NB4 (cell line): ENCODE measurements around the gene ESR2.

Experiments
- CTCF ChIP-seq: IDR thresholded peaks from one replicate; pipeline ENCODE4 v1.5.1; 2012; ENCODE audit warnings: low read depth, low read length
- POLR2A ChIP-seq: IDR thresholded peaks from 2 replicates; pipeline ENCODE4 v1.6.1; 2011; ENCODE audit warnings: mild to moderate bottlenecking; ENCODE audit not compliant: insufficient read length; ENCODE audit errors: extremely low read depth

- TF ChIP-seq POLR2A: no peak
- no peak for TF ChIP-seq CTCF
These were observed 203.0 kb downstream of the ESR2 start for GRCh38 chr14:64091217-64091616.
